Ishikawa (cell line): Measurements from ENCODE around the gene ATXN10.

Experiments
- CEBPB ChIP-seq: IDR thresholded peaks from 2 replicates; pipeline ENCODE4 v1.6.1; 2012
- CREB1 ChIP-seq: IDR thresholded peaks from 2 replicates; pipeline ENCODE4 v1.6.1; 2012; ENCODE audit warnings: low read depth
- EGR1 ChIP-seq: IDR thresholded peaks from 2 replicates; pipeline ENCODE4 v1.6.1; 2012
- EP300 ChIP-seq: IDR thresholded peaks from 2 replicates; pipeline ENCODE4 v1.6.1; 2012; ENCODE audit warnings: borderline replicate concordance
- FOXM1 ChIP-seq: IDR thresholded peaks from 2 replicates; pipeline ENCODE4 v1.6.1; 2012; ENCODE audit warnings: low read depth, borderline replicate concordance
- NFIC ChIP-seq: IDR thresholded peaks from 2 replicates; pipeline ENCODE4 v1.6.1; 2012
- RAD21 ChIP-seq: IDR thresholded peaks from 2 replicates; pipeline ENCODE4 v1.6.1; 2012; ENCODE audit warnings: low read depth
- TAF1 ChIP-seq: IDR thresholded peaks from 2 replicates; pipeline ENCODE4 v1.6.1; 2012; ENCODE audit warnings: low read depth, mild to moderate bottlenecking
- TCF12 ChIP-seq: IDR thresholded peaks from 2 replicates; pipeline ENCODE4 v1.6.1; 2012; ENCODE audit warnings: low read depth
- TEAD4 ChIP-seq: IDR thresholded peaks from 2 replicates; pipeline ENCODE4 v1.6.1; 2012
- YY1 ChIP-seq: IDR thresholded peaks from 2 replicates; pipeline ENCODE4 v1.6.1; 2012; ENCODE audit warnings: low read depth
- ZBTB7A ChIP-seq: IDR thresholded peaks from 2 replicates; pipeline ENCODE4 v1.6.1; 2012; ENCODE audit warnings: low read depth
- TF ChIP-seq, protein P1 (sequence below): IDR thresholded peaks from 2 replicates; pipeline ENCODE4 v1.6.1; 2012
- TF ChIP-seq, protein P2 (sequence below): IDR thresholded peaks from 2 replicates; pipeline ENCODE4 v1.6.1; 2012; ENCODE audit warnings: low read depth, mild to moderate bottlenecking
- TF ChIP-seq, protein P3 (sequence below): IDR thresholded peaks from 2 replicates; pipeline ENCODE4 v1.6.1; 2012

ATXN10 gene

DNA sequence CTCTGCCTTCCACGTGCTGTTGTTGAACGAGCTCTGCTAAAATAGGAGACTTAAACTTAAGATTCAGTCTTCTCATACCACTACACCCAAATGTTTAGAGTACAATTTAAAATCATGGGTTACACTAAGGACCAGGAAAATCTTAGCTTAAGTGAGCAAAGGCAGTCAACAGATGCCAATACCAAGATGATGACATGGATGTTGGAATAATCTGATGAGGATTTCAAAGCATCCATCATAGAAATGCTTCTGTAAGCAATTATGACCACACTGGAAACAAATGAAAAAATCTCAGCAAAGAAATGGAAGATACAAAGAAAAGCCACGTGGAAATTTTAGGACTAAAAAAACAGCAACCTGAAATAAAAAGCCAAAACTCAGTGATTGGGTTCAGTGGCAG, 109.8 kb downstream of the ATXN10 start:
- TF ChIP-seq, protein P1, sequence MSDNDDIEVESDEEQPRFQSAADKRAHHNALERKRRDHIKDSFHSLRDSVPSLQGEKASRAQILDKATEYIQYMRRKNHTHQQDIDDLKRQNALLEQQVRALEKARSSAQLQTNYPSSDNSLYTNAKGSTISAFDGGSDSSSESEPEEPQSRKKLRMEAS = no peak
- TF ChIP-seq TAF1 (no peak), CEBPB (no peak), YY1 (no peak), RAD21 (no peak), CREB1 (no peak), FOXM1 (no peak), EP300 (no peak), TEAD4 (no peak), ZBTB7A (no peak), EGR1 (no peak)
- TF ChIP-seq, protein P2, sequence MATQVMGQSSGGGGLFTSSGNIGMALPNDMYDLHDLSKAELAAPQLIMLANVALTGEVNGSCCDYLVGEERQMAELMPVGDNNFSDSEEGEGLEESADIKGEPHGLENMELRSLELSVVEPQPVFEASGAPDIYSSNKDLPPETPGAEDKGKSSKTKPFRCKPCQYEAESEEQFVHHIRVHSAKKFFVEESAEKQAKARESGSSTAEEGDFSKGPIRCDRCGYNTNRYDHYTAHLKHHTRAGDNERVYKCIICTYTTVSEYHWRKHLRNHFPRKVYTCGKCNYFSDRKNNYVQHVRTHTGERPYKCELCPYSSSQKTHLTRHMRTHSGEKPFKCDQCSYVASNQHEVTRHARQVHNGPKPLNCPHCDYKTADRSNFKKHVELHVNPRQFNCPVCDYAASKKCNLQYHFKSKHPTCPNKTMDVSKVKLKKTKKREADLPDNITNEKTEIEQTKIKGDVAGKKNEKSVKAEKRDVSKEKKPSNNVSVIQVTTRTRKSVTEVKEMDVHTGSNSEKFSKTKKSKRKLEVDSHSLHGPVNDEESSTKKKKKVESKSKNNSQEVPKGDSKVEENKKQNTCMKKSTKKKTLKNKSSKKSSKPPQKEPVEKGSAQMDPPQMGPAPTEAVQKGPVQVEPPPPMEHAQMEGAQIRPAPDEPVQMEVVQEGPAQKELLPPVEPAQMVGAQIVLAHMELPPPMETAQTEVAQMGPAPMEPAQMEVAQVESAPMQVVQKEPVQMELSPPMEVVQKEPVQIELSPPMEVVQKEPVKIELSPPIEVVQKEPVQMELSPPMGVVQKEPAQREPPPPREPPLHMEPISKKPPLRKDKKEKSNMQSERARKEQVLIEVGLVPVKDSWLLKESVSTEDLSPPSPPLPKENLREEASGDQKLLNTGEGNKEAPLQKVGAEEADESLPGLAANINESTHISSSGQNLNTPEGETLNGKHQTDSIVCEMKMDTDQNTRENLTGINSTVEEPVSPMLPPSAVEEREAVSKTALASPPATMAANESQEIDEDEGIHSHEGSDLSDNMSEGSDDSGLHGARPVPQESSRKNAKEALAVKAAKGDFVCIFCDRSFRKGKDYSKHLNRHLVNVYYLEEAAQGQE = no peak

DNA sequence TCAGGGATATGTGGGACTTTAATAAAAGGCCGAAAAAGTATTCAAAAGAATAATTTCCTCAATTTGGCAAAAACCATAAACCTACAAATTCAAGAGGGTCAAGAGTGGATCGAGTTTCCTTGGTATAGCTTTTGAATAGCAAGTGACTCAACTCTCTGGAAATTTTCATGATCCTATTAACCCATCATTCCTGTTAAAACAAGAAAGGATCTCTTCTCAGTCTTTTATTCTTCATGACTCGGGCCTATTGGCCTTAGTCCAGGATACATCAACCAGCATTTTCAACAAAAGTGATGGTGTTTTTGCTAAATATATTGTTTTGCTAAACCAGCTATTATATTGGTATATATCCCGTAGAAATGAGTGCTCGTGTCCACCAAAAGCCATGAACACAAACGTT, 110.3 kb downstream of the ATXN10 start:
- TF ChIP-seq ZBTB7A (no peak), TAF1 (no peak), YY1 (no peak)
- TF ChIP-seq, protein P1 = no peak

DNA sequence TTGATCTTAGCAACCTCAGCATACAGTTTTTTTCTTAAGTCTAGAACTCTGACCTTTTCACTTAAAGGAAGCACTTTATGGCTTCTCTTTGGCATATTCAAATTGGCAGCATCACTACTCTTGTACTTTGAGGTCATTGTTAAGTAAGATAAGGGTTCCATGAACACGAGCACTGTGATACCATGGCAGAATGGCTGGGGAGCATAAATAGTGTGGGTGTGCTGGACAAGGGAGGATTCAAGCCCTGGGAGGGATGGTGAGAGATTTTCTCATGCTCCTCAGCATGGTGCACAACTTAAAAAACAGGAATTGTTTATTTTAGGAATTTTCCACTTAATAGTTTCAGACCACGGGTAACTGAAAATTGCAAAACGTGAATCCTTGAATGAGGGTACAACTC, 111.4 kb downstream of the ATXN10 start:
- TF ChIP-seq TEAD4 (no peak), EP300 (no peak), YY1 (no peak), CREB1 (no peak), ZBTB7A (no peak), EGR1 (no peak), TCF12 (no peak), NFIC (no peak), FOXM1 (no peak), TAF1 (no peak), CEBPB (no peak), RAD21 (no peak)
- TF ChIP-seq, protein P1 = no peak
- TF ChIP-seq, protein P2 = no peak
- TF ChIP-seq, protein P3, sequence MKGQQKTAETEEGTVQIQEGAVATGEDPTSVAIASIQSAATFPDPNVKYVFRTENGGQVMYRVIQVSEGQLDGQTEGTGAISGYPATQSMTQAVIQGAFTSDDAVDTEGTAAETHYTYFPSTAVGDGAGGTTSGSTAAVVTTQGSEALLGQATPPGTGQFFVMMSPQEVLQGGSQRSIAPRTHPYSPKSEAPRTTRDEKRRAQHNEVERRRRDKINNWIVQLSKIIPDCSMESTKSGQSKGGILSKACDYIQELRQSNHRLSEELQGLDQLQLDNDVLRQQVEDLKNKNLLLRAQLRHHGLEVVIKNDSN = no peak

DNA sequence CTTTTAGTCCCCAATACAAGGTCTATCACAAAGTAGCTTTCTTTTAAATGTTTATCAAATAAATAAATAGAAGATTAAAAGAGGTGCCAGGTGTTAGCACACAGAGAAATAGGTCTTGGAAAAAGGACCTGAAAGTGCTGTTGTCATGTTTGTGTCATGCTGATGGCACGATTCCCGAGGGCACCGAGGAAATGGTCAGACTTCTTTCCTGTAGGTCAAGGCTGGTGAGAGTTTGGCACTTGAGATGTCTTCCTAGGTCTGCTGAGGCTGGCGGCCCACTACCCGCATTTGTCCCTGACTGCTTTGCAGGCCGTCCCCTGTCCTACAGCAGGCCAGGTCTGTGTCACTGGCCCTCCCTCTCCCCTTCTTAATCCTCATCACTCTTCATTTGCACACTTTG, 112.1 kb downstream of the ATXN10 start:
- TF ChIP-seq, protein P2 = no peak
- TF ChIP-seq FOXM1 = no peak
- TF ChIP-seq EP300 = no peak
- TF ChIP-seq NFIC = no peak
- no peak for TF ChIP-seq CEBPB
- no peak for TF ChIP-seq RAD21
- TF ChIP-seq, protein P3 = no peak
- no peak for TF ChIP-seq TAF1
- TF ChIP-seq TCF12 = no peak
- TF ChIP-seq, protein P1 = no peak
- TF ChIP-seq EGR1 = no peak
- no peak for TF ChIP-seq YY1
